Activated CD8-positive, alpha-beta T cell treated with anti-CD3 and anti-CD28 coated beads for 36 hours (primary cell): ENCODE results near the gene SH3BP1. TPM values are rescaled to one million over a fixed set of nuclear protein-coding genes. Genes with fewer than 3 reads are reported as not detected.

Experiments
- ATAC-seq: fragments of 200-7000 bp; cut with Tn5 transposase; one replicate; pipeline ENCODE4 v1.10.0; 2021; ENCODE audit warnings: mild to moderate bottlenecking, moderate library complexity
- CTCF ChIA-PET: fragments of 350-600 bp; sonication (Branson Sonifier 250); formaldehyde crosslinking; loops from one replicate; lab custom pipeline; 2021; ENCODE audit warnings: antibody characterized with exemption; lab: Charles Lee
- POLR2A ChIA-PET: fragments of 350-600 bp; sonication (Branson Sonifier 250); formaldehyde crosslinking; loops from one replicate; lab custom pipeline; 2021; ENCODE audit warnings: antibody characterized with exemption; lab: Charles Lee
- DNase-seq: peaks from one replicate; pipeline ENCODE4 v3.0.0-alpha.2; 2020
- H3K27ac Mint-ChIP-seq: one replicate; pipeline ENCODE4 v1.8.0; 2021; ENCODE audit warnings: mild to moderate bottlenecking, mixed read lengths
- H3K27me3 Mint-ChIP-seq: one replicate; pipeline ENCODE4 v1.8.0; 2021; ENCODE audit warnings: mixed read lengths
- H3K36me3 Mint-ChIP-seq: one replicate; pipeline ENCODE4 v1.8.0; 2021; ENCODE audit warnings: low read depth, mixed read lengths
- H3K4me1 Mint-ChIP-seq: one replicate; pipeline ENCODE4 v1.8.0; 2021; ENCODE audit warnings: low read depth, mixed read lengths
- H3K4me3 Mint-ChIP-seq: one replicate; pipeline ENCODE4 v1.8.0; 2021; ENCODE audit warnings: mild to moderate bottlenecking, moderate library complexity, mixed read lengths
- H3K9me3 Mint-ChIP-seq: one replicate; pipeline ENCODE4 v1.8.0; 2021; ENCODE audit warnings: mixed read lengths
- intact Hi-C: fragments of 100-400 bp; cut with micrococcal nuclease; formaldehyde crosslinking; loops from one replicate; pipeline ENCODE4 v1.10.0; 2022
- total RNA-seq, 2 experiments: library from RNA; stranded (reverse); gene quantifications; one replicate each; pipeline ENCODE4 v1.2.3, GENCODE V29; 2021
- TF ChIP-seq, protein P1 (sequence below): fragments of 200-600 bp; IDR thresholded peaks from one replicate; pipeline ENCODE4 v1.8.0; 2022; ENCODE audit warnings: antibody characterized with exemption, mild to moderate bottlenecking

Gene SH3BP1
- total RNA-seq, 2 experiments from 2014 or later = 122 to 128 TPM

DNA sequence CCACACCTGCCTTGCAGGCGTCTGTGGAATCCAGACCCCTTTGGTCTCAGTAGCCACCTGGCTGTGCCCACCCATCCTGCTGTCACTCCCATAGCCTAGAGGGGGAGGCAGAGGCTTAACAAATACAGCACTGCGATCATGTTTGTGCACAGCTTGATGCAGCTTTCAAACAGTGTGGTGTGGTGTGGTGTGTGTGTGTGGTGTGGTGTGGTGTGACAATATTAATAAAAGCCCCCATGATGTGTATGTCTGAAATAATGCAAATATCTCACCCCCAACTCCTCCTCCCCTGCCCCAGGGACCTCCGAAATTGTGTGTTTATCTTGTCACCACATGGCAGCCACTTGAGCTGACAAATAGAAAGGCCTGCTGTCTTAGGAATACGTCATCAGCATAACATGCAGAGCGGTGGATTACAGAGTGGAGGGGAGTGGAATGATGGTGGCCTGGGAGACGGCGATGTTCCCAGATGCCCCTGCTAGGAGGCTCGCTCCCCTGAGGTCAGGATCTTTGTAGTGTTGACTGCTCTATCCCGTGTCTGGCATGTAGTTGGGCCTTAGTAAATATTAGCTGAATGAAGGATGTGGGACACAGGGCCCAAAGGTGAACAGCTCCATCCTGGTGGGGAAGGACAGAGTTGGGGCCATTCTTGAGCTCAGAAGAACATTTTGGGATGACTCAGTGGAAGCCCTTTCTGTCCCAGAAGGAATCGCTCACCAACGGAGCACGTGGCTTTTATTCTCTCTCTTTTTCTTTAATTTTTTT lies 21.9 kb downstream of the SH3BP1 start:
- Mint-ChIP-seq H3K36me3 (peaks cover 22% of the 10 kb centered on the region), H3K4me3 (peak overlapping the region; percentile 89), H3K27ac (no peak overlapping the region), H3K27me3 (no peaks in the 10 kb centered on the region), H3K9me3 (no peaks in the 10 kb centered on the region), H3K4me1 (peaks cover 39% of the 10 kb centered on the region)
- peak; percentile 35 for DNase-seq
- no peak for ATAC-seq
- ChIA-PET POLR2A (interaction anchor here (1.3 to 2.5 kb wide), 5 partner anchors 10 to 27 kb away, joined by 3 to 12 read pairs (median 5); no protein-coding TSS in a partner anchor), CTCF (interaction anchor here (0.7 to 68.1 kb wide), 10 partner anchors 9 to 273 kb away, joined by 3 to 1770 read pairs (median 4); partner anchors contain the start of genes GGA1, LGALS1, NOL12 and SH3BP1)
- TF ChIP-seq, protein P1, sequence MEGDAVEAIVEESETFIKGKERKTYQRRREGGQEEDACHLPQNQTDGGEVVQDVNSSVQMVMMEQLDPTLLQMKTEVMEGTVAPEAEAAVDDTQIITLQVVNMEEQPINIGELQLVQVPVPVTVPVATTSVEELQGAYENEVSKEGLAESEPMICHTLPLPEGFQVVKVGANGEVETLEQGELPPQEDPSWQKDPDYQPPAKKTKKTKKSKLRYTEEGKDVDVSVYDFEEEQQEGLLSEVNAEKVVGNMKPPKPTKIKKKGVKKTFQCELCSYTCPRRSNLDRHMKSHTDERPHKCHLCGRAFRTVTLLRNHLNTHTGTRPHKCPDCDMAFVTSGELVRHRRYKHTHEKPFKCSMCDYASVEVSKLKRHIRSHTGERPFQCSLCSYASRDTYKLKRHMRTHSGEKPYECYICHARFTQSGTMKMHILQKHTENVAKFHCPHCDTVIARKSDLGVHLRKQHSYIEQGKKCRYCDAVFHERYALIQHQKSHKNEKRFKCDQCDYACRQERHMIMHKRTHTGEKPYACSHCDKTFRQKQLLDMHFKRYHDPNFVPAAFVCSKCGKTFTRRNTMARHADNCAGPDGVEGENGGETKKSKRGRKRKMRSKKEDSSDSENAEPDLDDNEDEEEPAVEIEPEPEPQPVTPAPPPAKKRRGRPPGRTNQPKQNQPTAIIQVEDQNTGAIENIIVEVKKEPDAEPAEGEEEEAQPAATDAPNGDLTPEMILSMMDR = peak; percentile 30
- intact Hi-C loops = no loop called here

DNA sequence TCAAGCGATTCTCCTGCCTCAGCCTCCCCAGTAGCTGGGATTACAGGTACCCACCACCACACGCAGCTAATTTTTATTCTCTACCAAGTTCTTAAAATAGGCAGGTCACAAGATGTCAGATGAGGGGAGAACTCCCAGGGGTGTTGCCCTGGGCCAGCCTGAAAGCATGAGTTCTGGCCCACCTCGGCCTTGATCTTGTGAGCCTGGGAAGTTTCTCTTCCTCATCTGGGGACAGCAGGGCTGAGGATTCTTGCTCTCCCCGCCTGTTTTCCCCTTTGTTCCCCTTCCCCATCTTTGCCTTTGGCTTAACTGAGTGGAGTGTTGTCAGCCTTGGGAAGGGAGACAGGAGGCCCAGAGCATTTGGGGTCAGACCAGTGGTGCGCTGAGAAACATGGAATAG lies 22.6 kb downstream of the SH3BP1 start:
- Mint-ChIP-seq H3K27ac (no peak overlapping the region), H3K36me3 (peaks cover 28% of the 10 kb centered on the region)
- TF ChIP-seq, protein P1 = no peak

DNA sequence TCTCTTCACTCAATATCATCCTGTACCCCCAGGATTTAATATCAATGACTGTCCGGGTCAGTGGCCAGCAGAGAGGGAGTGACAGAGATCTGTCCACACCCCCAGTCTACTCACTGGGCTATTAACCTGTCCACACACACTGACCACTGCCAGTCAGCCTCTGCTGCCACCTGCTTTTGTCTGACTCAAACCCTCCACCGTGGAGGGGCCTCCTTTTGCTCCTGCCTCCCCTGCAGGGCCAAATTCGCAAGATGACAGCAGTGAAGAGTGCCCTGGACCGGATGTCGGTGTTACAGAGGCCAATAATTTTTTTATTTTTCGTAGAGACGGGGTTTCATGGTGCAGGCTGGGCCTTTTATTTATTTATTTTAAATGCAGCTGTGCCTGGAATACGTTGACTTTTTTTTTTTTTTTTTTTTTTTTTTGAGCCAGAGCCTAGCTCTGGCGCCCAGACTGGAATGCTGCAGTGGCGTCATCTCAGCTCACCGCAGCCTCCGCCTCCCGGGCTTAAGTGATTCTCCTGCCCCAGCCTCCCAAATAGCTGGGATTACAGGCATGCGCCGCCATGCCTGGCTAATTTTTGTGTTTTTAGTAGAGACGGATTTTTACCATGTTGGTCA lies 24.2 kb downstream of the SH3BP1 start:
- intact Hi-C loops = no loop called here
- Mint-ChIP-seq H3K4me3 (no peak overlapping the region), H3K27ac (no peak overlapping the region), H3K9me3 (no peaks in the 10 kb centered on the region), H3K27me3 (no peaks in the 10 kb centered on the region), H3K36me3 (peaks cover 28% of the 10 kb centered on the region), H3K4me1 (peaks cover 31% of the 10 kb centered on the region)
- TF ChIP-seq, protein P1 = no peak
- DNase-seq = no peak
- ChIA-PET POLR2A (interaction anchor here (1.0 to 1.7 kb wide), 4 partner anchors 11 to 26 kb away, joined by 3 to 4 read pairs (median 4); partner anchors contain the start of genes NOL12 and SH3BP1), CTCF (interaction anchor here (2.7 to 68.1 kb wide), 2 partner anchors 18 to 38 kb away, joined by 16 to 1770 read pairs; partner anchors contain the start of genes GGA1 and SH3BP1)
- ATAC-seq = no peak

More for the DNA sequence above, 22.6 kb downstream of the SH3BP1 start:
- ATAC-seq = no peak
- H3K4me3 Mint-ChIP-seq = no peak overlapping the region
- intact Hi-C loops = no loop called here
- H3K9me3 Mint-ChIP-seq = no peaks in the 10 kb centered on the region
- POLR2A ChIA-PET = interaction anchor here (1.0 to 2.5 kb wide), 6 partner anchors 9 to 28 kb away, joined by 3 to 12 read pairs (median 5); no protein-coding TSS in a partner anchor
- H3K4me1 Mint-ChIP-seq = peaks cover 39% of the 10 kb centered on the region
- no peak for DNase-seq
- no peaks in the 10 kb centered on the region for H3K27me3 Mint-ChIP-seq
- CTCF ChIA-PET = interaction anchor here (0.9 to 68.1 kb wide), 8 partner anchors 9 to 272 kb away, joined by 3 to 1770 read pairs (median 10); partner anchors contain the start of genes GGA1 and SH3BP1

DNA sequence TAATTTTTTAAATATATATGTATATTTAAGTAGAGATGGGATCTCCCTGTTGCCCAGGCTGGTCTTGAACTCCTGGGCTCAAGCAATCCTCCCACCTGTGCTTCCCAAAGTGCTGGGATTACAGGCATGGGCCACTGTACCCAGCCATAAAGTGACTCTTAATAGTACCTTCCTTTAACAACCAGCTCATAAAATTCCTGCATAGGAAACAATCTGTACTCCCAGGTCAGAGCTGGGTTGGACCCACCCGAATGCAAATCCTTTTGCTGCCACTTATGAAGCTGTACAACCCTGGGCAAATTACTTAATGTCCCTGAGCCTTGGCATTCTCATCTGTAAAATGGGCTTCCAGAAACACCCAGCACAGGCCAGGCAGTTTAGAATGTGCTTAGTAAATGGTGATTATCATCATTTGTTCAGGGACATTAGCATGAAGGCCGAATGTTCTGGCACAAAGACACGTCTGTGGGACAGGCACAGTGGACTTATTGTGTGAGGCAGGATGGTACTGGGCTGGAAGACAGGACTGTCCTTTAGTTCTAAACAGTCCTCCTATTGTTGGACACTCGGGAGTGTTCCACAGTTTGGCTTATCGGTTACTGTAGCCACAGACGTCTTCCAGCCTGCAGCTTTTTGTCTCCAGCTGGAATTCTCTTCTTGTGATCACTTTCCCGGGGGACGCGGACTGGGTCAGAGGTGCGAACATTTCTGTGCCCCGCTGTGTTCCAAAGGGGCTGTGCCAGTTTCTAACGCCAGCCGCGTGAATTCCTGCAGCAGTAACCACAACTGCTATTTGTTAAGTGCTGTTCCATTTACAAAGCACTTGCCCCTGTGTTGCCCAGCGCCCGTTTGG lies 25.0 kb downstream of the SH3BP1 start:
- TF ChIP-seq, protein P1 = no peak
- Mint-ChIP-seq H3K36me3 (peaks cover 28% of the 10 kb centered on the region), H3K27me3 (no peaks in the 10 kb centered on the region), H3K27ac (no peak overlapping the region), H3K4me3 (no peak overlapping the region), H3K9me3 (no peaks in the 10 kb centered on the region), H3K4me1 (peaks cover 30% of the 10 kb centered on the region)
- ChIA-PET POLR2A (interaction anchor here (1.0 to 1.6 kb wide), 2 partner anchors 12 to 27 kb away, joined by 3 read pairs; no protein-coding TSS in a partner anchor), CTCF (interaction anchor here (2.7 to 68.1 kb wide), 2 partner anchors 17 to 39 kb away, joined by 16 to 1770 read pairs; partner anchors contain the start of genes GGA1 and SH3BP1)
- no peak for DNase-seq
- intact Hi-C loops = no loop called here
- ATAC-seq = no peak
